Stimulated activated CD8-positive, alpha-beta memory T cell treated with anti-CD3 and anti-CD28 coated beads, Interleukin-4, amount 100 ng/mL, for 48 hours (primary cell): ENCODE results near the gene SLC43A1.
"Not testable (repeated sequence)": the region's sequence is repeated elsewhere in the genome, so short reads cannot be mapped to it uniquely, and the experiment has no call there.

Source experiments
- DNase-seq: peaks from one replicate; pipeline ENCODE4 v3.0.0-alpha.2; 2020

The SLC43A1 gene

DNA sequence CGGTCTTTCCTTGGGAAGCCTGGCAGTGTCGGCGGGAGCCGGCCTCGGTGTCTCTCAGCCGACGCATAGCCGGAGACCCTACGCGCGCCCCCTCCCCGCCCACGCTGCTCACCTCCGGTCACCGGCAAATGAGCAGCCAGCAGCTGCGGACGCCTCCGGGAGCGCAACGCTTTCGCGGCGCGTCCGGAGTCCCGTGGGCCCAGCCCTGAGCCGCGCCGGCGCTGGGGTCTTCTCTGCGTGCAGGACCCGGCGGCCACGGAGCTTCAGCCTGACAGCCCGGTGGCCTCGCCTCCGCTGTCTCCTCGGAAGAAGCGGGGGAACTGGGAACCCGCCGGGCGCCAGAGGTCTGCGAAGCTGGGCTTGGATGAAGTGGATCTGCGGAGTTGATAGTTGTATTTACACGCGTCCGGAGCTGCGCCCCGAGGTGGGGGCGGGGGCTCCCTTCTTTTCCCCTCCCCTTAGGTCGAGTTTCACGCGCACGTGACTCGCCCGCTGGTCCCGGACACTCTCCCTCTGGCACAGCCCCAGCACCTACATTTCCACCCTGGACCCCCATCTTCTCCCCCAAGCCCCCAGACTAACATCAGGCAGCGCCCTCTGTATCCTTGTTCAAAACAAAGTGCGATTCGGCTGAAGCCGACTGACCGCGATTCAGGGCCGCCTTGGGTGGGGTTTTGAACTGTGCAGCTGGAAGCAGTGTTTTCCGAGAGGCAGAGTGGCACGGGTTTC is at the start of gene SLC43A1:
Gene SLC43A1 (minus strand): TSS at position 371 of the 729 bp plus-strand sequence. CDS start 1,591 bp downstream, outside the sequence.
- peak; percentile 70 for DNase-seq

GRCh38 chr11:57562596-57562995 is 47.1 kb upstream of the SLC43A1 start:
- DNase-seq: no peak

- DNase-seq: no peak
These were observed 44.6 kb upstream of the SLC43A1 start for GRCh38 chr11:57560146-57560545.

- no peak for DNase-seq
These were observed 40.5 kb upstream of the SLC43A1 start for GRCh38 chr11:57556041-57556440.

GRCh38 chr11:57555393-57555792 is 39.9 kb upstream of the SLC43A1 start:
- no peak for DNase-seq

GRCh38 chr11:57552479-57552878 is 37.0 kb upstream of the SLC43A1 start:
- DNase-seq: no peak

DNA sequence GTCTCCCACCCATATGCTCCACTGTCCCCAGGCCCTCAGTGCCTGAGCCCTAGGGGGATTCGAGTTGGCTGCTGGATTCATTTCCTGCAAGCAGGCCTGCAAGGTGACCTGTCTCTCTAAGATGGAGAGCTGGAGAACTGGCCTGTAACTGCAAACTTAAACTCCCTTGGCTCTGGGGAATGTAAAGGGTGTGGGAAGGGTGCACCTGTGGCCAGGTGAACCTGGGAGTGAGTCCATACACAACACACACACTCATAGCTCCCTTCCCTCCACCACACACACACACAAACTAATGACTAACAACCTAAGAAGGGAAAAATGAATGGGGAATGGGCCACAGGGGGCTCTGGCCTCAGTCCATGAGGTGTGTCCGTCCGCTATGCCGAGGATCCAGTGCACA is 36.4 kb upstream of the SLC43A1 start:
- no peak for DNase-seq

- no peak for DNase-seq
These were observed 34.5 kb upstream of the SLC43A1 start for GRCh38 chr11:57549983-57550382.

DNA sequence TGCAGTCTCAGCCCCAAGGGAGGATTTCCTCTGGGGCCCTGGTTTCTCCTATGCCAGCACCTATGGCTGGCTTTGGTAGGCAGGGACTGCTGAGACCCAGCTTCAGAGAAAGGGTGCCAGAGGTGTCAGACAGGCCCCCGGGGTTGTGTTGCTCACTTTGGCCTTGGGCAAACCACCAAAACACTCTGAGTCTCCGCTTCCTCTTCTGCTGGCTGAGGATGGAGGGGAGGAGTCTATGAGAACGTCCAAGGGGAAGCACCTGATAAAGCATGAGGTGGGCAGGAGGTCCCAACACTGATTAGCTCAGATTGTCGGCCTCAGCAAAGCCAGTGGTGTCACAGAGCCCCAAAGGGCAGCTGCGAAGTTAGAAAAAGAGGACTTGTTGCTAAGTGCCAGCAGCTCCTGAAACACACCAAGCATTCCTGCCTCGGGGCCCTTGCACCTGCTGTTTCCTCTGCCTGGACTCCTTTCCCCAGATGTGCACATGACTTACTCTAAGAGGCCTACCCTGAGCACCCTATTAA is 32.4 kb upstream of the SLC43A1 start:
- DNase-seq: no peak

GRCh38 chr11:57546869-57547475 is 31.5 kb upstream of the SLC43A1 start:
- DNase-seq: no peak

DNA sequence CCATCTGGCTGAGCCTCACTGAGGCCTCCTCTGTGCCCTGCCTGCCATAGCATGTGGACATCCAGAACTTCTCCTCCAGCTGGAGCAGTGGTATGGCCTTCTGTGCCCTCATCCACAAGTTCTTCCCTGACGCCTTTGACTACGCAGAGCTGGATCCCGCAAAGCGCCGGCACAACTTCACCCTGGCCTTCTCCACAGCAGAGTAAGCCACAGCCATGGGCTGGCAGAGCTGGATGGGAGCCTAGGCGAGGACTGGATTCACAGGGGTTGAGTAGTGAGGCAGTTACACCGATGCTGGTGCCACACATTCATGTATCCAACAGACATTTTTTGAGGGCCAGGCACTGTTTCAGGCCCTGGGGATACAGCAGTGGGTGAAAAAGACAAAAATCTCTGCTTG is 30.9 kb upstream of the SLC43A1 start:
- no peak for DNase-seq

DNA sequence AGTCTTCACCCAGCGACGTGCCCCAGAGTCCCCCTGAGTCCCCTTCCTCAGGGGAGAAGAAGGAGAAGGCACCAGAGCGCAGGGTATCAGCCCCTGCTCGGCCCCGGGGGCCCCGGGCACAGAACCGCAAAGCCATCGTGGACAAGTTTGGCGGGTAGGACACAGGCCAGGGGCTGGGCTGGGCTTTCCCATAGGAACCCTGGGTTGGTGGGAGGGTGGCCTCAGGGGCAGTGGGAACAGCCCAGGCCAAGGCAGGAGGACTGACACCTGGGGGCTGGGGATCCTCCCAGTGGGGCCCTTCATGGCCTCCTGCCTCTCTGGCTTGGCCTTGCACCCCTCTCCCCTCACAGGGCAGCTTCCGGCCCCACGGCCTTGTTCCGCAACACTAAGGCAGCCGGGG is 30.4 kb upstream of the SLC43A1 start:
- DNase-seq: no peak

GRCh38 chr11:57544566-57544965 is 29.1 kb upstream of the SLC43A1 start:
- no peak for DNase-seq

- DNase-seq: no peak
These were observed 28.1 kb upstream of the SLC43A1 start for GRCh38 chr11:57543593-57543992.

DNA sequence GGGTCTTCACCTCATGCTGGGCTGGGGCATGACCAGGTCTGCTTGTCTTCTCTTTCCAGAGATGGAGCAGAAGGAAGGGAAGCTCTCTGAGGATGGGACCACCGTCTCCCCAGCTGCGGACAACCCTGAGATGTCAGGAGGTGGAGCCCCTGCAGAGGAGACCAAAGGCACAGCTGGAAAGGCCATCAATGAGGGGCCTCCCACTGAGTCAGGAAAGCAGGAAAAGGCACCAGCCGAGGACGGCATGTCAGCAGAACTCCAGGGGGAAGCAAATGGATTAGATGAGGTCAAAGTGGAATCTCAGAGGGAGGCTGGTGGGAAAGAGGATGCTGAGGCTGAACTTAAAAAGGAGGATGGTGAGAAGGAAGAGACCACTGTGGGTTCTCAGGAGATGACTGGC is 27.1 kb upstream of the SLC43A1 start:
- no peak for DNase-seq

- no peak for DNase-seq
These were observed 25.7 kb upstream of the SLC43A1 start for GRCh38 chr11:57541169-57541568.

GRCh38 chr11:57539342-57539741 is 23.8 kb upstream of the SLC43A1 start:
- no peak for DNase-seq

DNA sequence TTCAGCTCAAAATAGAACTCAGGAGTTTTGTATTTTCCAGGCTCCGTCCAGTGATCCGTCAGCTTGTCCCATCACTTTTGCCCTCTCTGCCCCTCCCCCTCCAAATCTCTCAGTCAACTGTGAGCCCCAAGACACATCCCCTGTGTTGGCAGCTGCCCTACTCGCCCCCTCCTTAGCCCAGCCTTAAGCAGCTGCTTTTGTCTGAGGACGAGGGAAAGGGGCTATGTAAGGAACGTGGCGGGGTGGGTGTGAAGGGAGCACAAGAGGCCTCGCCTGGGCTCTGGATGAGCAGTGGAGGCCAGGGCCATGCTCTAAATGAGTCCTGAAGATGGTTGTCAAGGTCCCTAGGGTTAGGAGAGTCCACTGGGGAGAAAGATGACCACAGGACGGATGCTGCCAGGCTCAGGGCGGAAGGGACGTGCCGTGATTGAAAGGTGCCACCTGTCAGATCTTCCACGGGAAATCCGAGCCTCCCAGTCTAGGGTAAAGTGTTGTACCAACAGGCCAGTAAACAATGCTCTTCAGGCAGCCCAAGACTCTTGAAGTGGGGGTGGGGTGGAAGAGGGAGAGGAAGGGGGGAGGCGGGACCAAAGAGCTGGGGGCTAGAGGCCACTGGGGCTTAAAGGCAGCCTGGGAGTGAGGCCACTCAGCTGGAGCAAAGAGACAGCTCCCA is 21.6 kb upstream of the SLC43A1 start, which contains the start of gene SMTNL1:
Gene SMTNL1 (plus strand): TSS at position 649 of the 673 bp plus-strand sequence. CDS start 5,048 bp downstream, outside the sequence.
- no peak for DNase-seq

GRCh38 chr11:57534449-57534848 is 18.9 kb upstream of the SLC43A1 start:
- not testable (repeated sequence) for DNase-seq

GRCh38 chr11:57530596-57531507 is 15.3 kb upstream of the SLC43A1 start, which contains the start of gene TIMM10:
TIMM10 (minus strand) TSS chr11:57530754; CDS start chr11:57530189, 565 bp downstream.
- DNase-seq: peak; percentile 93

- no peak for DNase-seq
These were observed 14.7 kb upstream of the SLC43A1 start for GRCh38 chr11:57530215-57530595.

GRCh38 chr11:57529012-57529411 is 13.5 kb upstream of the SLC43A1 start:
- no peak for DNase-seq
